Parathyroid adenoma (tissue), 2 donors: ENCODE results near the gene CEACAM1.
"Not testable (repeated sequence)": the region's sequence is repeated elsewhere in the genome, so short reads cannot be mapped to it uniquely, and the experiment has no call there.

ENCODE experiments used
- H2AFZ ChIP-seq: fragments of 300-600 bp; sonication (generic); one replicate; pipeline ENCODE4 v1.7.0; 2017; ENCODE audit warnings: antibody characterized with exemption, mild to moderate bottlenecking
- H3K27ac ChIP-seq: fragments of 300-600 bp; sonication (generic); one replicate; pipeline ENCODE4 v1.7.0; 2017
- H3K27me3 ChIP-seq: fragments of 300-600 bp; sonication (generic); one replicate; pipeline ENCODE4 v1.7.0; 2017; ENCODE audit warnings: low read length; ENCODE audit not compliant: control insufficient read depth, insufficient read depth
- H3K36me3 ChIP-seq: fragments of 300-600 bp; sonication (generic); one replicate; pipeline ENCODE4 v1.7.0; 2017; ENCODE audit warnings: low read length; ENCODE audit not compliant: control insufficient read depth, insufficient read depth
- H3K4me1 ChIP-seq: fragments of 300-600 bp; sonication (generic); one replicate; pipeline ENCODE4 v1.7.0; 2017; ENCODE audit warnings: control low read depth
- H3K4me2 ChIP-seq: fragments of 300-600 bp; sonication (generic); one replicate; pipeline ENCODE4 v1.7.0; 2017; ENCODE audit warnings: low read length
- H3K4me3 ChIP-seq: fragments of 300-600 bp; sonication (generic); one replicate; pipeline ENCODE4 v1.7.0; 2017; ENCODE audit warnings: low read depth, low read length
- H3K79me2 ChIP-seq: fragments of 300-600 bp; sonication (generic); one replicate; pipeline ENCODE4 v1.7.0; 2017; ENCODE audit warnings: control low read depth
- H3K9ac ChIP-seq: fragments of 300-600 bp; sonication (generic); one replicate; pipeline ENCODE4 v1.7.0; 2017; ENCODE audit warnings: mild to moderate bottlenecking
- H3K9me3 ChIP-seq: fragments of 300-600 bp; sonication (generic); one replicate; pipeline ENCODE4 v1.7.0; 2017; ENCODE audit warnings: low read length; ENCODE audit not compliant: control insufficient read depth
- CTCF ChIP-seq: fragments of 300-600 bp; sonication (generic); IDR thresholded peaks from one replicate; pipeline ENCODE4 v1.7.0; 2017; ENCODE audit warnings: antibody characterized with exemption, mild to moderate bottlenecking
- donor health status: primary hyperparathyroidism.

CEACAM1 gene

GRCh38 chr19:42531313-42531712, 3.0 kb upstream of the CEACAM1 start:
- H3K27me3 ChIP-seq, result no peaks in the 10 kb centered on the region
- no peaks in the 10 kb centered on the region for H3K36me3 ChIP-seq
- no peak overlapping the region for H3K27ac ChIP-seq
- H2AFZ ChIP-seq, result no peak overlapping the region
- no peak overlapping the region for H3K4me3 ChIP-seq
- H3K79me2 ChIP-seq, result no peaks in the 10 kb centered on the region
- no peak overlapping the region for H3K9ac ChIP-seq
- TF ChIP-seq CTCF, result no peak
- H3K4me1 ChIP-seq, result no peaks in the 10 kb centered on the region
- H3K9me3 ChIP-seq, result no peaks in the 10 kb centered on the region
- no peak overlapping the region for H3K4me2 ChIP-seq

GRCh38 chr19:42529248-42529764, 1.0 kb upstream of the CEACAM1 start:
- Histone ChIP-seq H3K4me2 (no peak overlapping the region), H3K4me1 (no peaks in the 10 kb centered on the region), H3K79me2 (no peaks in the 10 kb centered on the region), H3K9me3 (no peaks in the 10 kb centered on the region), H3K27ac (peak overlapping the region; percentile 47), H3K27me3 (no peaks in the 10 kb centered on the region), H3K9ac (no peak overlapping the region), H3K4me3 (no peak overlapping the region), H3K36me3 (no peaks in the 10 kb centered on the region), H2AFZ (no peak overlapping the region)
- peak; percentile 89 for TF ChIP-seq CTCF

- Histone ChIP-seq H3K9ac (no peak overlapping the region), H3K36me3 (no peaks in the 10 kb centered on the region)
Measured at GRCh38 chr19:42524943-42525342, 3.3 kb downstream of the CEACAM1 start.

GRCh38 chr19:42524250-42524649, 4.0 kb downstream of the CEACAM1 start:
- no peak overlapping the region for H2AFZ ChIP-seq
- H3K27ac ChIP-seq, result no peak overlapping the region
- no peaks in the 10 kb centered on the region for H3K36me3 ChIP-seq
- no peak overlapping the region for H3K9ac ChIP-seq
- no peak overlapping the region for H3K4me2 ChIP-seq
- no peak for TF ChIP-seq CTCF
- H3K27me3 ChIP-seq, result no peaks in the 10 kb centered on the region
- no peaks in the 10 kb centered on the region for H3K4me1 ChIP-seq
- no peak overlapping the region for H3K4me3 ChIP-seq
- H3K9me3 ChIP-seq, result no peaks in the 10 kb centered on the region
- no peaks in the 10 kb centered on the region for H3K79me2 ChIP-seq

More at GRCh38 chr19:42524943-42525342, 3.3 kb downstream of the CEACAM1 start:
- no peaks in the 10 kb centered on the region for H3K4me1 ChIP-seq
- H3K9me3 ChIP-seq, result no peaks in the 10 kb centered on the region
- no peak overlapping the region for H3K4me3 ChIP-seq
- no peak for TF ChIP-seq CTCF
- no peaks in the 10 kb centered on the region for H3K79me2 ChIP-seq
- H3K27ac ChIP-seq, result no peak overlapping the region
- H3K4me2 ChIP-seq, result no peak overlapping the region
- no peaks in the 10 kb centered on the region for H3K27me3 ChIP-seq
- no peak overlapping the region for H2AFZ ChIP-seq

GRCh38 chr19:42522262-42522661, 6.0 kb downstream of the CEACAM1 start:
- H3K9me3 ChIP-seq, H3K4me1 ChIP-seq, H3K27me3 ChIP-seq, H3K4me2 ChIP-seq, H2AFZ ChIP-seq, H3K27ac ChIP-seq, H3K79me2 ChIP-seq, H3K4me3 ChIP-seq, H3K9ac ChIP-seq, H3K36me3 ChIP-seq: not testable (repeated sequence)
